Lower leg skin (tissue), 4 donors: Measurements from ENCODE around the gene LTB4R. TPM values are rescaled to one million over a fixed set of nuclear protein-coding genes. Genes with fewer than 3 reads are reported as not detected.
"Not testable (repeated sequence)": the region's sequence is repeated elsewhere in the genome, so short reads cannot be mapped to it uniquely, and the experiment has no call there.

ENCODE experiments used
- DNase-seq, 2 donors: peaks; one replicate each; pipeline ENCODE4 v3.0.0-alpha.2; 2019; ENCODE audit warnings: low spot score in 2 of 2
- H3K4me3 ChIP-seq: fragments of 200-600 bp; sonication (generic); 2 replicates; pipeline ENCODE4 v1.5.1; 2017; ENCODE audit warnings: mild to moderate bottlenecking, low read depth; ENCODE audit not compliant: poor library complexity, severe bottlenecking
- POLR2A ChIP-seq, 2 donors: fragments of 450-650 bp; IDR thresholded peaks; one replicate each; pipeline ENCODE4 v1.6.1; 2016 to 2017; ENCODE audit warnings: antibody characterized with exemption in 2 of 2, mild to moderate bottlenecking in 1 of 2, moderate library complexity in 1 of 2
- WGBS, 2 donors: methylation state at CpG; one replicate each; pipeline ENCODE4 v1.1.5; 2018; 5-methylcytosine and 5-hydroxymethylcytosine counted together
- intact Hi-C: fragments of 100-400 bp; cut with DNase I; formaldehyde crosslinking; loops from one replicate; pipeline ENCODE4 v1.15.0; 2023; ENCODE audit warnings: low total_unique reads
- total RNA-seq, 4 donors: library from RNA; depleted of rRNA; stranded (reverse); fragments of >200 nt; gene quantifications; one replicate each; pipeline ENCODE4 v1.1.0, GENCODE V29; 2016
- TF ChIP-seq, protein P1 (sequence below), 3 donors: fragments of 450-650 bp; IDR thresholded peaks; one replicate each; pipeline ENCODE4 v1.5.1; 2016; ENCODE audit warnings: antibody characterized with exemption in 3 of 3, mild to moderate bottlenecking in 3 of 3, moderate library complexity in 2 of 3

LTB4R gene
- total RNA-seq, 4 donors from 2014 or later, result 58.9 to 118 (median 70.9) TPM

DNA sequence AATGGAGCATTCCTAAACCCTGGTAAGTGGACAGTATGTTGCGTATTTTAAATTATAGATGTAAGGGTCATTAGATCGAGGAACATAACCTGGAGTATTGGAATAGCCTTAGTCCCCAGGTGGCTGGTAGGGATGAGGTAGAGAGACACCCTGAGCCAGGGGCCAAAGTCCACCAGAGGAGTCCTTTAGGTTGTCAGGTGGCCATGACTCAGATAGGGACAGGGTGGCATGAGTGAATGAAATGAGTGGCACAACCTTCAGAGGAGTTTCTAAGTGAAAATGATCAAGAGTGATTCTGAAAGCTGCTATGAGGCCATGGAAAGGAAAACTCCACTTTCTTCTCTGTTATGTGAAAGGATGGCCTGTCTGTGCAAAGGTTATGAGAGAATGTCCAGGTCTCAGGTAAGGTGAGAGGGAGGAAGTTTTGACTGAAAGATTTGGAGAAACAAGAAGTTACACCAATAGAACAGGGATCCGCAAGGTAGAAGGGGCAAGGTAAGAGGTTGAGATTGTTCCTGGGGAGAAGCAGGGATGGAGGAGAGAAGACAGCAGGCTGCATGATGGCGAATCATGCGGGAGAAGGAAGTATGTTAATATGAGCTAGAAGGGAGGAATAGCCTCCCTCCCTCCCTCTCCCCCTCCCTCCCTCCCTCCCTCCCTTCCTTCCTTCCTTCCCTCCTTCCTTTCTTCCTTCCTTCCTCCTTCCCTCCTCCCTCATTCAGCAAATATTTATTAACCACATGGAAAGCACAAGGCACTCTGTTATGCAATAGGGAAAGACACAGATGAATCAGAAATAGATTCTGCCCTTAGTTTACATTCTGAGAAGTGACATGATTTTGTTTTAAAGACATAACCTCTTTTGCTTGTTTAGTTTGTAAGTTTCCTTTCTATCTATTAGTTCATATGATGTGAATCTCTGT is 42.5 kb downstream of the LTB4R start:
- no peak overlapping the region for H3K4me3 ChIP-seq
- DNase-seq, result no peak
- intact Hi-C loops, result no loop called here
- TF ChIP-seq, protein P1, sequence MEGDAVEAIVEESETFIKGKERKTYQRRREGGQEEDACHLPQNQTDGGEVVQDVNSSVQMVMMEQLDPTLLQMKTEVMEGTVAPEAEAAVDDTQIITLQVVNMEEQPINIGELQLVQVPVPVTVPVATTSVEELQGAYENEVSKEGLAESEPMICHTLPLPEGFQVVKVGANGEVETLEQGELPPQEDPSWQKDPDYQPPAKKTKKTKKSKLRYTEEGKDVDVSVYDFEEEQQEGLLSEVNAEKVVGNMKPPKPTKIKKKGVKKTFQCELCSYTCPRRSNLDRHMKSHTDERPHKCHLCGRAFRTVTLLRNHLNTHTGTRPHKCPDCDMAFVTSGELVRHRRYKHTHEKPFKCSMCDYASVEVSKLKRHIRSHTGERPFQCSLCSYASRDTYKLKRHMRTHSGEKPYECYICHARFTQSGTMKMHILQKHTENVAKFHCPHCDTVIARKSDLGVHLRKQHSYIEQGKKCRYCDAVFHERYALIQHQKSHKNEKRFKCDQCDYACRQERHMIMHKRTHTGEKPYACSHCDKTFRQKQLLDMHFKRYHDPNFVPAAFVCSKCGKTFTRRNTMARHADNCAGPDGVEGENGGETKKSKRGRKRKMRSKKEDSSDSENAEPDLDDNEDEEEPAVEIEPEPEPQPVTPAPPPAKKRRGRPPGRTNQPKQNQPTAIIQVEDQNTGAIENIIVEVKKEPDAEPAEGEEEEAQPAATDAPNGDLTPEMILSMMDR (IDR thresholded peaks at IDR 0.05), result no peak
- no peak for TF ChIP-seq POLR2A (IDR thresholded peaks at IDR 0.05)
- 77 to 78% methylated on average over 5 of the region's 5 CpGs for WGBS, 2 donors

DNA sequence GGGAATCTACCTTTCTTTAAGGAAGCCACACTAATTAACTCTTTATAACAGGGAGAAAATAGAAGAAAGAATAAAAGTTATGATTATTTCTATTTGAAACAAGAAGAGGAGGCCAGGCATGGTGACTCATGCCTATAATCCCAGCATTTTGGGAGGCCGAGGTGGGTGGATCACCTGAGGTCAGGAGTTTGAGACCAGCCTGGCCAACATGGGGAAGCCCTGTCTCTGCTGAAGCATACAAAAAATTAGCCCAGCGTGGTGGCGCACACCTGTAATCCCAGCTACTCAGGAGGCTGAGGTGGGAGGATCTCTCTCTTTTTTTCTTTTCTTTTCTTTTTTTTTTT is 43.2 kb downstream of the LTB4R start:
- H3K4me3 ChIP-seq, DNase-seq, intact Hi-C loops: not testable (repeated sequence)
- WGBS, 2 donors, result 77 to 81% methylated on average over 3 of the region's 3 CpGs

DNA sequence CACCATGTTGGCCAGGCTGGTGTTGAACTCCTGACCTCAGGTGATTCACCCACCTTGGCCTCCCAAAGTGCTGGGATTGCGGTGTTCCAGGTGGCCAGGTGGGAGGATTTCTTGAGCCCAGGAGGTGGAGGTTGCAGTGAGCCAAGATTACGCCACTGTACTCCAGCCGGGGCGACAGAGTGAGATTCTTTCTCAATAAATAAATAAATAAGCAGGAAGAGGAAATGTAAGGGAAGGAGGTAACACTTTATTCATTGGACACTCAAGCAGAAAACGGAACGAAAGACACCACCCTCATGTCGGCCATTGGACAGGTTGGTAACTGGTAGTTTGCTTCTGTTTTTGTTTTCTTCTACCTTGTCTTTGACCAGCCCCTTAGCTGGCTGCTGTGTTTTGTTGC is 43.7 kb downstream of the LTB4R start:
- intact Hi-C loops, result no loop called here
- no peak overlapping the region for H3K4me3 ChIP-seq
- TF ChIP-seq, protein P1 (IDR thresholded peaks at IDR 0.05), result no peak
- TF ChIP-seq POLR2A (IDR thresholded peaks at IDR 0.05), result no peak
- DNase-seq, result no peak
- WGBS, 2 donors, result 89 to 90% methylated on average over 7 of the region's 7 CpGs

DNA sequence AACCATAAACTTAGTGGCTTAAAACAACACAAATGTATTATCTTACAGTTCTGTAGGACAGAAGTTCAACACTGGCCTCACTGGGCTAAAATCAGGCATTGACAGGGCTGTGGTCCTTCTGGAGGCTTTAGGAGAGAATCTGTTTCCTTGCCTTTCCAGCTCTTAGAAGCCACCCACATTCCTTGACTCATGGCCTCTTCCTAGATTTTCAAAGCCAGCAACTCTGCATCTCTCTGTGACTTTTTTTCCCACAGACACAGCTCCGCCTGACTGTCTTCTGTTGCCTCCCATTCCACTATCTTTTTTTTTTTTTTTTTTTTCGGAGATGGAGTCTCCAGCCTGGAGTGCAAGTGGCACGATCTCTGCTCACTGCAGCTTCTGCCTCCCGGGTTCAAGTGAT is 44.9 kb downstream of the LTB4R start:
- no peak for TF ChIP-seq POLR2A (IDR thresholded peaks at IDR 0.05)
- TF ChIP-seq, protein P1 (IDR thresholded peaks at IDR 0.05), result no peak
- WGBS, 2 donors, result 90 to 100% methylated on average over 4 of the region's 4 CpGs
- intact Hi-C loops, result no loop called here
- H3K4me3 ChIP-seq, result no peak overlapping the region
- DNase-seq, result no peak

DNA sequence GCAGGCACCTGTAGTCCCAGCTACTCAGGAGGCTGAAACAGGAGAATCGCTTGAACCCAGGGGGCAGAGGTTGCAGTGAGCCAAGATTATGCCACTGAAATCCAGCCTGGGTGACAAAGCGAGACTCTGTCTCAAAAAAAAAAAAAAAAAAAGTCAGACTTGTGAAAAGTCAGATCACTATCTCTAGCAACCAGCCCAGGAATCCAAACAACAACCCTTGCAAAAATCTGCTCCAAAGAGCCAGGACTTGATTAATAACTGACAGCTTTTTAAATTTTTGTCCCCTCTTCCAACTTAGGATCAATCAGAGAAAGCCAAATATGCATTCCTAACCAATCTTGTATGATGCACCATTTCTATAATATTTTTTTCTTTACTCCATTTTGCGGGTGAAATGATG is 49.0 kb downstream of the LTB4R start:
- WGBS, 2 donors, result 91 to 92% methylated on average over 3 of the region's 3 CpGs
- TF ChIP-seq, protein P1 (IDR thresholded peaks at IDR 0.05), result no peak
- TF ChIP-seq POLR2A (IDR thresholded peaks at IDR 0.05), result no peak
- no peak for DNase-seq
- intact Hi-C loops, result no loop called here
- H3K4me3 ChIP-seq, result no peak overlapping the region

DNA sequence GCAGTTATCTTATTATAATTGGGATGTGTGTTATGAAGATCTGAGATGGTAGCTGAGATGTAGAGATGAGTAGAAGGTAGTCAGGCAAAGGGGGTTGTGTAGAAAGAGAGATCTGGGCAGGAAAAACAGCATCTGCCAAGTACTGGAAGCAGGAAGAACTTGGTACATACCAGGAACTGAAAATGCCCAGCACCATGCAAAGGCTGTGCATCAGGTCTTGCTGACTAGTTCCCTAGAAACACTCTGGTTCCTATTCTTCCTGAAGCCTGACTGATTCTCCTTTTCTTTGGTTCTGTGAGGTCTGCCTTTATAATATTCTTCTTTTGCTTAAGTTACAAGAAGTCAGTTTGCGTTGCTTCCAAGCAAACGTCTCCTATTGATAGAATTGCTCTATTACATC is 50.0 kb downstream of the LTB4R start:
- TF ChIP-seq, protein P1 (IDR thresholded peaks at IDR 0.05), result no peak
- TF ChIP-seq POLR2A (IDR thresholded peaks at IDR 0.05), result no peak
- 69 to 83% methylated on average over 2 of the region's 2 CpGs for WGBS, 2 donors
- no peak overlapping the region for H3K4me3 ChIP-seq
- intact Hi-C loops, result no loop called here
- no peak for DNase-seq
